Measurements from ENCODE around the gene TLR8.

TLR8 gene

DNA sequence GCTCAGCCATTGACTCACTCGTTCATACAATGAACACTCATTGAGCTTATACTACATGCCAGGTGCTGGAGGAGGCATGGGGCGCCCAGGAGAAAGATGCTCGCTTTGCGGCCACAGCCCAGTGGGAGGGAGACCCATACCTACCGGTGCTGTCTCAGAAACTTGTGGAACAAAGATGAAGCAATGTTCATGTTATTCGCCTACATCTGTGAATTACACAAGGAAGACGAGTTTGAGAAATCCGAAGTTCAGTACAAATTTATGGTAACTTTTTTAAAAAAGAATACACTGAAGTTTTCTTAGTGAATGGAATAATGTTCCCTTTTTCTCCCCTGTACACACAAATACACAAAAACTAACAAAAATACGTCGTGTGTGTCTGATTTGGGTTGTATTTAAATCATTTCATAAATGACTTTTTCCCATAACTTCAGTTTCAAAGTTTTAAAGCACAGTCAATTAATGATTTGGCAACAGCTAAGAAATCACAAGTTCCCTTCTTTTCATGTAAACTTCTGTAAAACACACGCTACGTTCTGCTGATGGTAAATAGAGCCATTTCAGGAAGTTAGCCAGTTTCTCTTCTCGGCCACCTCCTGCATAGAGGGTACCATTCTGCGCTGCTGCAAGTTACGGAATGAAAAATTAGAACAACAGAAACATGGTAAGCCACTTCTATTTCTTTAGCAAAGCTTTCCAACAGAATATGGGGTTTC is at the start of gene TLR8:
Gene TLR8, plus strand, starts transcription at position 575 of the 716 bp plus-strand sequence. Its CDS starts 87 bp downstream, at position 662.
- DNase-seq = no peak

DNA sequence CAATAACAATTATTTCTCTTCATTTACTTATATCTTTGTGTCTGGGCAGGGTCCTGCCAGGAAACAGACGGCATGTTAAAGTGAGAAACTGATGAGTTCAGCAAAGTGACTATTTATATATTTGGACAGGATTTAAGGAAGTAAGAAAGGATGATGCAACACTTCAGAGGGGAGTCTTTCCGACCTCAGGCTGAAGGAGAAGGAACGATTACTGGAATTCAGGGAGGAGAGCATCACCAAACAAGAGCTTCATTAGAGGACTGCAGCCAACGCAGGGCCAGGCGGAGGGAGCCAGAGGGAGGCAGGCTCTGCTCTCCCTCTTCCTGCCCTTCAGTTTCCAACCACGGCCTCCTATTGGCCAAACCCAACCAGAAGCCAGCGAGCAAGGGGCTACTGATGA is 41.1 kb upstream of the TLR8 start:
- no peak for DNase-seq

DNA sequence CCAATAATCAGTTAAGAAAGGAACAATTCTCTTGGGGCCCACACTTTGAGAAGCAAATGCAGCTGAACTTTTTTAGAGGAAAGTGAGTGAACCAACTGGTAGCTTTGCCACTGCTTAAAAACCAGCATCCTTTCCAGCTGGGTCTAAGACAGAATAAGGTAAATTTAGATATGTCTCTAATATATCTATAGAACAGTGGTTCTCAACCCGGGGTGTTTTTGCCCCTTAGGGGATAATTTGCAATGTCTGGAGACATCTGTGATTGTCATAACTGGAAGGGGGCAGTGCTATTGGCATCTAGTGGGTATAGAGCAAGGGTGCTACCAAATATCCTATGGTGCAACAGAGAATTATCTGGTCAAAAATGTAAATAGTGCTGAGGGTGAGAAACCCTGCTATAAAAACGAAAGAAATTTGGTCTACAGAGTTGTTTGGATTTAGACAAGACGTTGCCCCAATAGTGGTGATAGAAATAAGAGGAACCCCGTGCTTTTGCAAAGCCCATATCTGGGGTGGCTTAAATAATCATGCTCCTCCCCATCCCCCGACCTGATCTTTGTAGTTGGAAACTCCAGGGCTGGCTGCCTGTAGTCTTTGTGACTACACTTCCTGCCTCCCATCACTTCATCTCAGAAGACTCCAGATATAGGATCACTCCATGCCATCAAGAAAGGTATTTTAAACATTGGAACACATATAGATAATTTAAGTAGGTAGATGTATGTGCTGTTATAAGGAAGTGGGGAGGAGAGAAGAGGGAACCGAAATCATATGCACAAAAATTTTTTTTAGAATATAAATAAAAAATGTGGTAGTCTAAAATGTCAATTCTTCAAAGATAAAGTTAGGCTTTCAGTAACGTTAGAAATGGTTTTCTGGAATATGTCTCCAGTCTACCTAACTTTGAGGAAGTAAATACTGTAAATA is 39.7 kb upstream of the TLR8 start, which contains the start of gene TLR7:
Gene TLR7, plus strand, starts transcription at position 622 of the 927 bp plus-strand sequence. CDS start 507 bp downstream, outside the sequence.
- DNase-seq = no peak

DNA sequence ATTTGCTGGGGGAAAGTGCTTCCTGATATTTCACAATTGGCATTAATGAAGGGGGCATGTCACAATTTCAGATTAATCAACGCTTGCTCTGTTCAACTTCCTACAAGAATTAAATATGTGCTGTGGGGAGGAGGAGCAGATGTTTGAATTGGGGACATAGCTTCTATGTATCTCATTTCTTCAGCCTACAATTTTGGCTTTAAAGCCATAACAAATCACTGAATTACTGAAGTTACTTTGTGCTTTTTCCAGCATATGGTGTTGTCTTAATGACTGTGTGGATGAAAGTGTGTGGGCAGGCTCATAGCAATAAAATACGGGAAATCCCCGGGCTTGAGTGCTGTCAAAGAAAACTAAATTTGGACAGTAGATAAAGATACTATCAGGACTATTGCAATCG is 38.7 kb upstream of the TLR8 start:
- no peak for DNase-seq

DNA sequence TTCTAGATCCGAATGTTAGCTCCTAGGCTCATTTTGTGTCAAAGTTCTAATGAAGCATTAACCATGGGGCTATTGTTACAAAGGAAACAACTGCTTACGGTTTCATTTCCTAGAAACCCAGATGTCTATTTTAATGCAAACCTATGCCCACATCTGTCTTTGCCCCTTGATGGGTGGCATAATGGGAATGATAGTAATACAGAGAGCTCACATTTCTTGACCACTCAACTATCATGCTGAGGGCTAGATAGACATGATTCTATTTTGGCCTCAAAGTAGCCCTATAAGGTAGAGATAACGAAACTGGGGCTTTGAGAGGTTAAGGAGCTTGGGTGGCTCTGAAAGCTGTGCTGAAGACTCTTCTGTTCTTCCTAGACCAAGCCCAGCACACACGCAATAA is 37.7 kb upstream of the TLR8 start:
- no peak for DNase-seq

DNA sequence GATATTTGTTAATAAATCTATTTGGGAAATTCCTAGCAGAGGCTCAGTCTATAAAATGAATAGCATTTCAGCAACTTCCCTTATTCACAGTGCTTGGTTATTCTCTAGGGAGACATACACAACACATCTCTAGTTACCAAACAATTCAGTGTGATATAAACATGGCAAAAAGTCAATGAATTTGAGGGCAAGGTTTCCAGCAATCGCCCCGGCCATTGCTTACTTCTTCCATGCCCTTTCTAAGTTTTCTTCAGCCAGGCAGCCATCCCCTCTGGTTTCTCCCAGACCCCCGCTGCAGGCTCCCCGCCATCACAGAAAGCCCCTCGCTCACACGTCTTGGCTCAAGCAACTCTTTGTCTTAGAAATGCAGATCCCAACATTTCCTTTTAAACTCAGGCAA is 35.2 kb upstream of the TLR8 start:
- DNase-seq = no peak

DNA sequence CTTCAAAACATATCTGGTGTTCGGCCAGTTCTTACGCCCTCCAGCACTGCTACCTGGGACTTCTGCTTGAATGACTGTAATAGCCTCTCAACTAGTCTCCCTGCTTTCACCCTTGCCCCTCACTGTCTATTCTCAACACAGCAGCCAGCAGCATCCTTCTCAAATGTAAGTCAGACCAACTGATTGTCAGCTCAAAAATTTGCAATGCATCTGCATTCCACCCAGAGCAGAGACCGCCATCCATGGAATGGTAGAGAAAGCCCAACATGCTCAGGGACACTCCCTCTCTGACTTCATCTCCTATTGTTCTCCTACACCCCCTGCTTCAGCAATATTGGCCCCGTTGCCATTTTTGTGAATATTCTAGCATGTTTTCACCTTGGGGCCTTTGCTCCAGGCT is 33.7 kb upstream of the TLR8 start:
- no peak for DNase-seq

DNA sequence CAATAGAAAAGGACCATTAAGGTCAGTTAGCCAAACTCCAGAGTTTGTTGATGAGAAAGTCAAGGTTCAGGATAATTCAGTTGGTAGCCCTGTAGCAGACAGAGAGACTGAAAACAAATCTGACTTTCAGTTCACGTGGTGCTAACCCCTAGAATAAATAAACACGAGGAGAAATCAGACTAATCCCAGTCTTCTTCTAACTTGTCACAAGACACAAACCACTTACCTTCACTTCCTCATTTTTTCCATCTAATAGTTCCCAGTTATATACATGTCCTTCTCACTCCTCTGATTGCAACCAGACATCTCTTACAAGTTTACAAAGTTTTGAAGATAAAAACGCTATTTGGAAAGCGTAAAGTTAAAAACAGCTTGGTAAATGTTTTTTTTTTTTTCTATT is 31.8 kb upstream of the TLR8 start:
- no peak for DNase-seq

DNA sequence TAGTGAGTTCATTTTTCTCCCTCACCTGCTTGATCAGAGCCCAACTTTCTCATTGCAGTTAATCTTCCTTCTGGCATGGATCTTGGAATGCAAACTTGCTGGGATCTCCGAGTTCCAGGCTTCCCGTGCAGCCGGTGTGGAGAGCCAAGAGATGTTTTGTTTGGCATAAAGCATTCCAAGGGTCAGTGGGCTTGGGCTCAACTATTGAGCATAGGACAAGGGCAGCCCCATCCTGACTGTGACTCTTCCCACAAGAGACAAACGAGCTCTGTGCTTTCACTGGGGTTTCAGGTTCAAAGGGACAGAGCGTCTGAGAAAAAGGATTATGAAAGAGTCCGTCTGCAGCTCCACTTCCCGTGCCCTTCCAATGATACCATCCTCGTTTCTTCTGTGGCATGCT is 29.0 kb upstream of the TLR8 start:
- no peak for DNase-seq

DNA sequence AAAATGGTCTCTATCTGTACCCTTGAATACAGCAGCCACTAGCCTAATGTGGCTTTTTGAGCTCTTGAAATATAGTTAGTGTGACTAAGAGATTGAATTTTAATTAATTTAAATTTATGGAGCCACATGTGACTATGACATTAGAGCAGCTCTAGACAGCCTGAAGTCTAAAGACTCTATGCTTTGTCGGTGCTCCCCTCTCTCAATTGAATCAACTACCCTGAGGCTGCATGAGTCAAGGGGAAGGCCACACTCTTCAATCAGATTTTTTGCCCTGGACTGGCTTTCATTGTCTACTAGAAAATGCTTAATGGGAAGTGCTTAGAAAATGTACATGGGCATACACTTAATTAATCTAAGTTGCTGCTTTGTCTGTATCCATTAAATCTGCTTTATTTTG is 27.9 kb upstream of the TLR8 start:
- DNase-seq = no peak

DNA sequence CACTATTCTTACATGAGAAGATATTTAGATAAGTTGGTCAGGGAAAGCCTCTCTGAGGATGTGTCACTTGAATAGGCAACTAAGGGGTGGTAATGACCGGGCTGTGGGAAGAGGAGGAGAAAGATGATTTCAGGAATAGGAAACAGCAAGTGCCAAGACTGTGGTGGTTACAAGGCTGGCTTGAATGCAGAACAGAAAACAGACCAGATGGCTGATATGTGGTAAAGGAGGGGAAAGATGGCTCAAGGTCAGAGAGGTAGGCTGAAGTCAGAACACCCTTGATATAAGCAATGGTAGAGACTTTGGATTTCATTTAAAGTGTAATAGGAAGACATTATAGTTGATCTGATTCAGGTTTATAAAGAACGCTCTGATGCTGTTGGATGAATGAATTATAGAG is 24.5 kb upstream of the TLR8 start:
- DNase-seq = no peak

DNA sequence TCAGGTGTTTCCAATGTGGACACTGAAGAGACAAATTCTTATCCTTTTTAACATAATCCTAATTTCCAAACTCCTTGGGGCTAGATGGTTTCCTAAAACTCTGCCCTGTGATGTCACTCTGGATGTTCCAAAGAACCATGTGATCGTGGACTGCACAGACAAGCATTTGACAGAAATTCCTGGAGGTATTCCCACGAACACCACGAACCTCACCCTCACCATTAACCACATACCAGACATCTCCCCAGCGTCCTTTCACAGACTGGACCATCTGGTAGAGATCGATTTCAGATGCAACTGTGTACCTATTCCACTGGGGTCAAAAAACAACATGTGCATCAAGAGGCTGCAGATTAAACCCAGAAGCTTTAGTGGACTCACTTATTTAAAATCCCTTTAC is 20.9 kb upstream of the TLR8 start:
- no peak for DNase-seq

DNA sequence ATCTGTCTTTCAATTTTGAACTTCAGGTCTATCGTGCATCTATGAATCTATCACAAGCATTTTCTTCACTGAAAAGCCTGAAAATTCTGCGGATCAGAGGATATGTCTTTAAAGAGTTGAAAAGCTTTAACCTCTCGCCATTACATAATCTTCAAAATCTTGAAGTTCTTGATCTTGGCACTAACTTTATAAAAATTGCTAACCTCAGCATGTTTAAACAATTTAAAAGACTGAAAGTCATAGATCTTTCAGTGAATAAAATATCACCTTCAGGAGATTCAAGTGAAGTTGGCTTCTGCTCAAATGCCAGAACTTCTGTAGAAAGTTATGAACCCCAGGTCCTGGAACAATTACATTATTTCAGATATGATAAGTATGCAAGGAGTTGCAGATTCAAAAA is 19.9 kb upstream of the TLR8 start:
- DNase-seq = no peak

DNA sequence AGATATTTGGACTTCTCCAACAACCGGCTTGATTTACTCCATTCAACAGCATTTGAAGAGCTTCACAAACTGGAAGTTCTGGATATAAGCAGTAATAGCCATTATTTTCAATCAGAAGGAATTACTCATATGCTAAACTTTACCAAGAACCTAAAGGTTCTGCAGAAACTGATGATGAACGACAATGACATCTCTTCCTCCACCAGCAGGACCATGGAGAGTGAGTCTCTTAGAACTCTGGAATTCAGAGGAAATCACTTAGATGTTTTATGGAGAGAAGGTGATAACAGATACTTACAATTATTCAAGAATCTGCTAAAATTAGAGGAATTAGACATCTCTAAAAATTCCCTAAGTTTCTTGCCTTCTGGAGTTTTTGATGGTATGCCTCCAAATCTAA is 19.3 kb upstream of the TLR8 start:
- no peak for DNase-seq

DNA sequence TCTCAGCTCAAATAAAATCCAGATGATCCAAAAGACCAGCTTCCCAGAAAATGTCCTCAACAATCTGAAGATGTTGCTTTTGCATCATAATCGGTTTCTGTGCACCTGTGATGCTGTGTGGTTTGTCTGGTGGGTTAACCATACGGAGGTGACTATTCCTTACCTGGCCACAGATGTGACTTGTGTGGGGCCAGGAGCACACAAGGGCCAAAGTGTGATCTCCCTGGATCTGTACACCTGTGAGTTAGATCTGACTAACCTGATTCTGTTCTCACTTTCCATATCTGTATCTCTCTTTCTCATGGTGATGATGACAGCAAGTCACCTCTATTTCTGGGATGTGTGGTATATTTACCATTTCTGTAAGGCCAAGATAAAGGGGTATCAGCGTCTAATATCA is 18.7 kb upstream of the TLR8 start:
- no peak for DNase-seq

DNA sequence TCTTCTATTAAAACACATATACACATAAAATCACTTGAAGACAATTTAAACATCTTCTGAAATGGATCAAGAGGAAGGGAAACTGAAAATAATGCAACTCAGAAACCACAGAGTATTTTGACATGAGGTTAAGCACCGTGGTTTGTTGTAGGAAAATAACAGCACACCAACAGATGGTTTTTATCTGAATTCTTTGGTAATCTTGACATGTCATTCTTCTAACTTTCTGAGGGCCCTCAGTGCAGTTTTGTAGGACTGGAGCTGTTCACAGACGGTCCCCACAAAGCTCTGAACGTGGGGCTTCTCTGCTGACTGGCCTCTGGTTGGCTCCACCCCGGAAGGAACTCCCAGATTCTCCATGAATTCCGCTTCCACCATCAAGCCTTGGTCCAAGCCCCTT is 16.0 kb upstream of the TLR8 start:
- DNase-seq = no peak

DNA sequence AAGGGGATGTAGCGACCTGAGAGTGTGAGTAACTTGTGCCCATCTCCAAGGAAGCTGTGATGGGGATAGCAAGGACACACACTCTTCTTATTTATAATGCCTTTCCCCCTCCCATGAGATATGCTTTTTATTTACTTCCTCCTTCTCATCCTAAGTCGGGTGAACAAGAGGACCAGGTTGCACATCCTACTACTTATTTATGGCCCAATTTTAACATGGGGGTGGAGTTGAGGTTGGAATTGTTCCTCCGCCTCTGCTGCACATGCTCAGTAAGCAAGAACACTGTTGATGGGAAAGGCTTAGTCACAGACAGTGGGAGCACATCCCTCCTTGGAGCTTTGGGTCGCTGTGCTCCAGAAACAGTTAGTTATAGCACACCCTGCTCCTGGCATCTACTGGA is 15.2 kb upstream of the TLR8 start:
- no peak for DNase-seq

DNA sequence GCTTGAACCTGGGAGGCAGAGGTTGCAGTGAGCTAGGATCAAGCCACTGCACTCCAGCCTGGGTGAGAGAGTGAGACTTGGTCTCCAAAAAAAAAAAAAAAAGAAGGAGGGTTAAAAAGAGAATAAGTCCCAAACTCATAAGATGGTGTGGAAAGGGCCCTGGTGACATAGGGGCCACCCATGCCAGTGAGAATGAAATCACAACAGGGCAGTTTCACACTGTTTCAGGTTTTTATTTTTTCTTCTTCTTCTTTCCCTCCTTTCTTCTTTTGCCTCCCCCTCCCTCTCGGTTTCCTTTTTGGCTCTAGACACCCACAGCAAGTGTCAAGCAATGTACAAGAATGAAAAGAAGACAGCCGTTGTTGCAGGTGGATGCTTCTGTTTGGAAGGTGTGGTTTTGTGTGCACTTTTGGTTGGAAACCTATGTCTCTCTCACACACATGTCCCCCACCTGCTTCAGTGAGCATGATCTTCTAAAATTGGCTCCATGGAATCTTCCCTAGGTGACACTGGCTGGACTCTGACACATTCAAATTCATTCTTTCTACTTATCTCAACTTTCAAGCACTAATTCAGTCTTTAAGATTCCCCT is 14.4 kb upstream of the TLR8 start:
- DNase-seq = no peak

DNA sequence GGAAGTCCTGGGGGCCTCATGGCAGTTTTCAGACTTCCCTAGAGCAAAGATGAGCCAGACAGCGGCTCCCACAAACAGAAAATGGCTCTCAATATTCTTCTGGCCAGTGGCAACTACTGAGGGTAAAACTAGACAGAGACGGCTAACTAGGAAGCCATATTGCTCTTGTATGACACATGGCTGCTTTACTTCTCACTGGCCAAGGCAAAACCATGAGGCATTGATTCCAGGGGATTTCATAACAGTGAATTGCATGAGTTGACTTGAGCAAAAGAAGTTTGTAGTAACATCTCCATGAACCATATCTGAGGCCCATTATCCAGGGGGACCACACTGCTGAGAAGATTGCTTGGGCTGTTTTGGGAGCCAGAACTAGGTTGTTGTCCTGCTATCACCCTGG is 13.7 kb upstream of the TLR8 start:
- no peak for DNase-seq

DNA sequence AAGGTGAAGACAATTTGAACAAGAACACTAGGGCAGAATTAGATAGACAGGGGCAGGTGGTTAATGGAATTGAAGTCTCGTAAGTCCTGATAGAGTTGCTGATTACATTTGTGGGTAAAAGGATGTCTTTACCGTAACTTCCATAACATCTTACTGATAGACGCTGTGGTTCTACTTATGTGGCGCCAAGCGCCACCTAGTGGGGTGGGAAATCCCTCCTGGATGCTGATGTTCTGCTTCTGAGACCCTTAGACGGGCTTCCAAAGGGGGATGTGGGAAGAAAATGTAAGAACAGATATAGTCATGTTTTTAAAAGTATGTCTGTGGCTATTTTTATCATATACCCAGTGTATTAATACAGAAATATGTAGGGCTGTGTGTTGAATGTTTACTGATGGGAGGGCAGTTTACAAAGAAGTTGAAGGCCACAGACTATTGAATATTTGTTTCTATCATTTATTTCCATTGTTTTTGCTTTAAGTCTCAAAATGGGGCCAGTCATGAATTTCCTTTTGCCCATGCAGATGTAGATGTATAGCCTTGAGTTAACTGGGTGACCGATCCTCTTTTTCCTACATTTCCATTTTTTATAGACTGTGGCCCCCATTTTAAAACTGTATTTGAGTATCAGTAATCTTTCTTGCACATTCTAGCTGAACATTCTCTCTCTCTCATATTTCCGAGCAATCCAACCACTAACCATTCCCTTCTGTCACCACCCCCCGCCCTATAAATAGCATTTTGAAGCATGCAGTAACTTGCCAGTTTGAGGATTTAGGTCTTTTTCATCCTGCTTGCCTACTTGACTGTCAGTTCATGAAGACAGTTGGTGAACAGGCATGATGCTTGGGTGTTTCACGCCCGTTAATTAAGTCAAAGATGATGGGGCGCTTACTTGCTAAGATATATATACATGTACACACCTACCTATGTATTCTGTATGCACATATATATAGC is 12.1 kb upstream of the TLR8 start:
- DNase-seq = no peak

DNA sequence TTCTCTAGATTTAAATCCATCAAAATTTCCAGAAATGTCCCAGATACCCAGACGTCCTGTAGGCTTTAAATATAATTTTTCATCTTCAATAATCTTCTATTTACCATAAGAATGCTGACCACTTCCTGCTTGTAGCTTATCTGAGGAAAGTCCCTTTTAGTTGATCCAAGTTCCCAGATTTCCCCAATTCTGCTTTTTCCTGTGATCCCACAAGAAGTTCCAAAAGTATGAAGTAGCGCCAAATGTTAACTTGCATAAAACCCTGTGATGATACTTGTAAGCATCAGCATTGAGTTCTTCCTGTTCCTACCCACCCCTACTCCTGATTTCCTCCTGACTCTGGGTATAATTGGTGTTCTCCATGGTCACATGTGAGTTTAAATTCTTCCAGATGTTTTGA is 10.6 kb upstream of the TLR8 start:
- DNase-seq = no peak

DNA sequence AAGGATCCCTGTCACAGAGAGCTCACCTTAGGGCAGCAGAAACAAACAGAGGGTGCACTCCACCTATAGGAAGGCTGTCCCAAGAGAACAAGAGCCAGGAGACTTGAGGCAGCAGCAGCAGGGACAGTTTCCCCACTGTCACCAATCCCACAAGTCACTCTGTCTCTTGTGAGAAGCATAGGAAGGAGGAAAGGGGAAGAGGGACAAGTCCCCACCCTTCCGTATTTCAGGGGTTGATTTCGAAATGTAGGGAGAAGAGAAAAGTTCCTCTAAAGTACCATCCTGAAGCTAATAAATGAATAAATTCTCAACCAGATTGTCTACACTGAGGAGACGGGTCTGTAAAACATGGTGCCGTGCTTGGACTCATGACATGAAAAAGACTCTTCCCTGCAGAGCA is 9.5 kb upstream of the TLR8 start:
- DNase-seq = no peak

DNA sequence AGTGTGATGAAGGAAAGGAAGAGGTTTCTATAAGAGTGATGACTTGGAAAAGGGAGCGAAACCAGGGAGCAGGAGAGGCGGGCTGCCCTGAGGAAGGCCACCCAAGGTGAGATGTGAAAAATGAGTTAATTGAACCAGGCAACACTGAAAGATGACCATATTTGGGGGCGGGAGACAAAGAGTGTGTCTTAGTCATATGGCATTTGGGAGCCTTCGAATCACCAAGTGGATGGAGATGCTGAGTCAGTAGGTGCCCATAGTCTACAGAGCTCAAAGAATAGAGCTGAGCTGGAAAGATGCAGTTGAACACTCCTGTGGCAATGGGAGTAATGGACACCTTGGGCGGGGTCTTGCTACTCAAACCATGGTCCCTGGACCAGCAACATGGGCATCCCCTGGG is 8.3 kb upstream of the TLR8 start:
- no peak for DNase-seq

All from right hindlimb (tissue), 1 donor.